Adipose tissue (tissue), 3 donors: ENCODE measurements around the gene OR5H14. TPM values are rescaled to one million over a fixed set of nuclear protein-coding genes. Genes with fewer than 3 reads are reported as not detected.
"Not testable (repeated sequence)": the region's sequence is repeated elsewhere in the genome, so short reads cannot be mapped to it uniquely, and the experiment has no call there.

Source experiments
- H3K27ac ChIP-seq: one replicate; pipeline ENCODE4 v1.5.1; 2013; ENCODE audit warnings: low read depth, low read length
- WGBS, 3 donors: extraction: QIAGEN DNeasy Blood & Tissue Kit; methylation state at CpG; one replicate each; pipeline ENCODE4 v1.1.7; 2013; 5-methylcytosine and 5-hydroxymethylcytosine counted together
- polyA plus RNA-seq, 3 donors: library from polyadenylated mRNA; stranded (reverse); fragments of 200-250 nt; gene quantifications; one replicate each; pipeline ENCODE4 v1.2.3, GENCODE V29; 2013
- donor health status: healthy with polysubstance abuse.
- donor health status: Bipolar disorder and iron deficiency.
- donor health status: healthy.

The OR5H14 gene
- polyA plus RNA-seq, 3 donors, result not detected

DNA sequence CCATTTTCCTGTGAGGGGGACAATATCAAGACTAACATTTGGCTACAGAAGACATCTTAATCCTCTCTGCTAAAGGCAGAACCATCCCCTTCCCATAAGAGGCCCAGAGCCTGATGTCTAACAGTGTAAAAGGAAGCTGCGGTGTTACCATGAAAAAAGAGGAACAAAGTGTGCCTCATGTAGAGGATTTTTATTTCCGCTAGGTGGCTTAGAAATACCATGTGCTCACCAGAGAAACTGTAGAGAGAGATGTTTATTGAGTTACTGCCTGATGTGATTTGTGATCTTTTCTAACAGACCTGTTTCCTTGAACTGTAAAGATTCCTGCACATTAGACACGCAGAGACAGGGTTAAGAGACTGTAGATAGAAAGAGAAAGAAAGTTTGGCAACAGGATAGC is 41.3 kb downstream of the OR5H14 start:
- WGBS, 3 donors, result 22 to 28% (median 27%) methylated on average over 3 of the region's 3 CpGs
- no peak overlapping the region for H3K27ac ChIP-seq

DNA sequence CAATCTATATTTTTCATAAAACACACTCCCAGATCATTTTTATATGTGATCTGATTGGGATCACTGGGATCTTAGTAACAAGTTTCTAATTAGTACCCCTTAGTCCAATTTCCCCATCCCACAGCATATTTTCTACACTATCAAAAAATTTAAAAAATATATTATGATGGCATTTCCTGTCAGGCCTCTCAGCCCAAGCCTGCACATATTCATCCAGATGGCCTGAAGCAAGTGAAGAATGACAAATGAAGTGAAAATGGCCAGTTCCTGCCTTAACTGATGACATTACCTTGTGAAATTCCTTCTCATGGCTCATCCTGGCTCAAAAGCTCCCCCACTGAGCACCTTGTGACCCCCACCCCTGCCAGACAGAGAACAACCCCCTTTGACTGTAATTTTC is 43.6 kb downstream of the OR5H14 start:
- not testable (repeated sequence) for H3K27ac ChIP-seq

DNA sequence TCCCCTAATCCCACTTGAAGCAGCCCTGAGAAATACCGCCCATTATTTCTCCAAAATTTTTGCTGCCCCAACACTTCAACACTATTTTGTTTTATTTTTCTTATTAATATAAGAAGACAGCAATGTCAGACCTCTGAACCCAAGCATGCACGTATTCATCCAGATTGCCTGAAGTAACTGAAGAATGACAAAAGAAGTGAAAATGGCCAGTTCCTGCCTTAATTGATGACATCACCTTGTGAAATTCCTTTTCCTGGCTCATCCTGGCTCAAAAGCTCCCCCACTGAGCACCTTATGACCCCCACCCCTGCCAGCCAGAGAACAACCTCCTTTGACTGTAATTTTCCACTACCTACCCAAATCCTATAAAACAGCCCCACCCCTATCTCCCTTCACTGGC is 49.0 kb downstream of the OR5H14 start:
- 64 to 80% (median 67%) methylated on average over 2 of the region's 2 CpGs for WGBS, 3 donors
- not testable (repeated sequence) for H3K27ac ChIP-seq

DNA sequence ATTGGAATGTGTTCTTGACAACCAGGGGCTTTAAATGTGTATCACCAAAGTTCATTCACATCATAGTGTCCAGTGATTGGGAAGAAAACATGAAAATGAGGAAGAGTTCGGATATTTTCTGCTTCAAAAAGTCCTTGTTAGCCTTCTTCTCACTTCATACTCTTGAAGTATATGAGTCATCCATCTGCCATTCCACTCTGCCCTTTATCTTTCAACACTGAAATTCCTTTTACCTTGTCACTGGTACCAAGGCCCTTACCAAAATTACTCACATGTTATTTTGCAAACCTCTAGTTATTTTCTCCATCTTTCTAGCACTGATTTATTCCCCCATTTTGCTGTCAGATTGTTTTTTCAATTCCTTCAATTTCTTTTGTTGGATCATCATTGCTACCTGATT is 51.7 kb downstream of the OR5H14 start:
- H3K27ac ChIP-seq, result no peak overlapping the region
- WGBS, 3 donors, result 30 to 73% (median 67%) methylated on average over 1 of the region's 1 CpG

Other genes with a start within 250 kb of the OR5H14 start
- 10 to 100 TPM; 13.1 to 21.5 (median 20.3) TPM for gene RIOX2, start 175.0 kb upstream of the OR5H14 start, polyA plus RNA-seq
- gene GABRR3, start 112.2 kb upstream of the OR5H14 start, polyA plus RNA-seq, result not detected
- gene OR5AC2, start 60.3 kb upstream of the OR5H14 start, polyA plus RNA-seq, result not detected
- gene OR5H1, start 16.8 kb upstream of the OR5H14 start, polyA plus RNA-seq, result not detected
- gene OR5H15, start 19.2 kb downstream of the OR5H14 start, polyA plus RNA-seq, result not detected
- gene OR5H6, start 116.8 kb downstream of the OR5H14 start, polyA plus RNA-seq, result not detected
- not detected for gene OR5H2, start 135.0 kb downstream of the OR5H14 start, polyA plus RNA-seq
- not detected for gene OR5K4, start 206.4 kb downstream of the OR5H14 start, polyA plus RNA-seq
- not detected for gene OR5K3, start 243.2 kb downstream of the OR5H14 start, polyA plus RNA-seq